ENCODE measurements around the gene SMARCC2.

SMARCC2 gene

DNA sequence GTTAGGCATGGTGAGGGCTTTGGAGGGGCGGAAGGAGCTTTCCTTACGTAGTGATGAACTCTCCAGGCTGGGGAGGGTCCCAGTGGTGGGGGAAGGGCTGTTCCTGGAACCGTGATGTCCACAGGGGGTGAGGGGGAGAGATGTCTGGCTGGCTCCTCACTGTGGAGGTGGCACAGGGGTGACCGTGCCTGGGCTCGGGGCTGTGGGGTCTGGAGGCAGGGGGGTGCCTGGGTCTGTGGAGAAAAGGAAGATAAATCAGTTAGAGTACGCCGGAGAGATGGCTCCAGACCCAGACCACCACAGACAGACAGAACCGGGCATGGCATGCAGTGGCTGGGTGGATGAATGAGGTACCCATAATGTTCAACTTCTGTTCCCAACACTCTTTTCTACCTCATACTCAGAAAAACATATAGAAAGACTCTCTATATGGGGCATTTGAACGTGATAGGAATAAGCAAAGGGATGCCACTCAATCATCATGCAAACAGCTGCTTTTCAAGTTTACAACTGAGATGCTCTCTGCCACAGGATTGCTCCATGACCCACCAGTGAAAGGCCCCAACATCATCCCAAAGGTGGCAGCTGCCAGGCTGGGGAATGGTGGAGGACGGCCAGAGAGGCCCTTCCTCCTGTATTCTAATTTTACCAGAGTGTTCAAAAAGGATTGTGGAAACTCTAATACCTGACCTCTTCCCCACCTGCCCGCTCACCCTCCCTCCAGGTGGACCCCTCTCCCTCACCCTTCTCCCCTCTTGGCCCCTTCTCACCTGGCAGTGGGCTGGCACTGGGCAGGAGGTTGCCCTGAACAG, 25.5 kb downstream of the SMARCC2 start:
- TF ChIP-seq, protein P1, sequence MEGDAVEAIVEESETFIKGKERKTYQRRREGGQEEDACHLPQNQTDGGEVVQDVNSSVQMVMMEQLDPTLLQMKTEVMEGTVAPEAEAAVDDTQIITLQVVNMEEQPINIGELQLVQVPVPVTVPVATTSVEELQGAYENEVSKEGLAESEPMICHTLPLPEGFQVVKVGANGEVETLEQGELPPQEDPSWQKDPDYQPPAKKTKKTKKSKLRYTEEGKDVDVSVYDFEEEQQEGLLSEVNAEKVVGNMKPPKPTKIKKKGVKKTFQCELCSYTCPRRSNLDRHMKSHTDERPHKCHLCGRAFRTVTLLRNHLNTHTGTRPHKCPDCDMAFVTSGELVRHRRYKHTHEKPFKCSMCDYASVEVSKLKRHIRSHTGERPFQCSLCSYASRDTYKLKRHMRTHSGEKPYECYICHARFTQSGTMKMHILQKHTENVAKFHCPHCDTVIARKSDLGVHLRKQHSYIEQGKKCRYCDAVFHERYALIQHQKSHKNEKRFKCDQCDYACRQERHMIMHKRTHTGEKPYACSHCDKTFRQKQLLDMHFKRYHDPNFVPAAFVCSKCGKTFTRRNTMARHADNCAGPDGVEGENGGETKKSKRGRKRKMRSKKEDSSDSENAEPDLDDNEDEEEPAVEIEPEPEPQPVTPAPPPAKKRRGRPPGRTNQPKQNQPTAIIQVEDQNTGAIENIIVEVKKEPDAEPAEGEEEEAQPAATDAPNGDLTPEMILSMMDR (IDR thresholded peaks at IDR 0.05; ENCODE audit: low read depth, low read length), result no peak
- no peak for DNase-seq (ENCODE audit: extremely low read depth, low read depth)

DNA sequence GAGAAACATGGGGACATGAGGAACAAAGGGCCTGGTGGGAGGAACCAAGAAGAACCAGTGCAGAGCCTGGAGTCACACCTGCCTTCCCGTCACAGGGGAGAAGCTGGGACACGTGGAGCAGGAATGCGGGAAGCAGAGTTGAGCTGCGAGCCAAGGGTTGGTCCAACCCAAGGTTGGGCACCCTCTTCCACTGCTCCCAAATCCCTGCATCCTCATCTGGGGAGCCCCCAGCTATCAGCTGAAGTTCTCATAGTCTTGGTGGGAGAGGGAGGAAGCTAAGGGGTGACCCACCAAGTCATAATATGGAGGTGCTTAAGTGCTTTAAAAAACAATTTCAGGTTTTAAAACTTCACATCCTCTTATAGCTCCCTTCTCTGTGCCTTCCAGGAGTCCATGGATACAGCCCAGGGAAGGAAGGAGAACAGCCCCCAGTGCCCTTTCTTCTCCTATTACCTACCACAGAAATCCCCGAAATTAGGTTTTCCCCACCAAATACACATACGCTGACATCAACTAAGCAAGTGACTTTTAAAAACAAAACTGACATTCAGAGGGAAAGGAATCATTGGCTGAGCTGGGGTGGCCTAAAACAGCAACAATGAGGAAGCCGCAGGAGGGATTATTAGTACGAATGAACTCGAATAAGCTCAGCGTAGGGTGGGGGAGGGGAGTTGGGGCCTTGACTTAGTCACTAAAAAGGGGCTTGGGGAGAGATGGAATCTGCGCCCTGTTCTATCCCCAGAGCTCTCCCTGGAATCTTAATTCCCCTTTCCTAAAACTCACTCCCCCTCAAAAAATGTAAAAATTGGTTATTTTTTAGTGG, 26.6 kb downstream of the SMARCC2 start:
- no peak for DNase-seq (ENCODE audit: extremely low read depth, low read depth)
- TF ChIP-seq, protein P1 (IDR thresholded peaks at IDR 0.05; ENCODE audit: low read depth, low read length), result no peak

DNA sequence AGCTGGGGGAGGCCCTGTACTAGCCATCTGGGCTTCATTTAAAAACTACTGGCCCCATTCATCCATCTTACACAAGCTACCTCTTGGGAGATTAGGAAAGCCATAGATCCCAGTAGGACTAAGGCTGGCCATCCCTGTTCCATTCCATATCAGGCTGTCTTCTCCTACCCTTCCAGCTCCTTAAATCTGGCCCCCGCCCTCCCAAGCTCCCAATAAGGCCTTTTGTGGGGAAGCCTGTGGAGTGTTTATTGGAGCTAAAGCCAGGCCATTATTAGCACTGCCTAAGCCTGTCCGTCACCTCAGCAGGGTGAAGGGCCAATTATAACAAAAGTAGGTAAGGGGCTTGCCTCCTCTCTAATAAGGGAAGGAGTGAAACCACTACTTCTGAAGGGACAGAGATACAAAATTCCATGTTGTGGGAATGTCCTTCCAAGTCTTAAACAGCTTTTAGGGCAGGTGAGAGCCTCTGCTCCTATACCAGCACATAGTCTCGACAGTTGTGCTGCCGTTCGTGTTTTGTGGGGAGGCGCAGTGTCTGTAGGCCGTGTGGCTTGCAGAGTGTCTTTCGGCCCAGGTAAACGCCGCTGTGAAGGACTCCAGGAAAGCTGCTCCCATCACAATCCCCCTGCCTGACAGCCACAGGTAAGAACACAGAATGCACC, 27.5 kb downstream of the SMARCC2 start:
- TF ChIP-seq, protein P1 (IDR thresholded peaks at IDR 0.05; ENCODE audit: low read depth, low read length), result no peak
- DNase-seq (ENCODE audit: extremely low read depth, low read depth), result no peak

DNA sequence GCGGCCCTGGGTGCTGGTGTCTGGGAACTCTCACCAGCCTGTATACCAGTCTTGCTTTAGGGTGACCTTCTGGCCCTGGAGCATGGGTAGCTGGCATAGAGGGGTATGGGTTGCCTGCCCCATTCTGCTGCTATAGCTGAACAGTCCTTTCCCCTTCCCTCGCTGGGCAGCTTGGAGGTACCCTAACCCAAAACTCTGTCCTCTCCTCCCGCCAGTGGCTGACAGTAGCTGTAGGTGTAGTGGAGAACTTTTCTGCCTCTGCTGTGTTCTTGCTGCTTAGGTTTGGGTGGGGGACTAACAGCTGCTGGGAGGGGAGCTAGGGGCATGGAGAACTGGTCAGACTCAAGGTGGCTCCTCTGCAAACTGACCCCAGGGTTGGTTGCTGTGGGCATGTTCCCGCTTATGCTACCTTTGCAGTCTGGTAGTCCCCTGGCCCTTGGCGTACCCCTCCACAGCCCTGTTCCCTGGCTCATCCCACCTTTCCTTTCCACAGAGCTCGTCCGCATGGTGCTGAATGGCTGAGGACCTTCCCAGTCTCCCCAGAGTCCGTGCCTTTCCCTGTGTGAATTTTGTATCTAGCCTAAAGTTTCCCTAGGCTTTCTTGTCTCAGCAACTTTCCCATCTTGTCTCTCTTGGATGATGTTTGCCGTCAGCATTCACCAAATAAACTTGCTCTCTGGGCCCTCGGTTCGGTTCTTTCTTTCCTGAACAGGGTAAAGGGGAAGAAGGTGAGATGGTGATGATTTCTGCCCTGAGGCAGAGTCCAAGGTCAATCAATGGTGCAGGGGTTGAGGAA, 28.2 kb downstream of the SMARCC2 start:
- TF ChIP-seq, protein P1 (IDR thresholded peaks at IDR 0.05; ENCODE audit: low read depth, low read length), result no peak
- DNase-seq (ENCODE audit: extremely low read depth, low read depth), result no peak

DNA sequence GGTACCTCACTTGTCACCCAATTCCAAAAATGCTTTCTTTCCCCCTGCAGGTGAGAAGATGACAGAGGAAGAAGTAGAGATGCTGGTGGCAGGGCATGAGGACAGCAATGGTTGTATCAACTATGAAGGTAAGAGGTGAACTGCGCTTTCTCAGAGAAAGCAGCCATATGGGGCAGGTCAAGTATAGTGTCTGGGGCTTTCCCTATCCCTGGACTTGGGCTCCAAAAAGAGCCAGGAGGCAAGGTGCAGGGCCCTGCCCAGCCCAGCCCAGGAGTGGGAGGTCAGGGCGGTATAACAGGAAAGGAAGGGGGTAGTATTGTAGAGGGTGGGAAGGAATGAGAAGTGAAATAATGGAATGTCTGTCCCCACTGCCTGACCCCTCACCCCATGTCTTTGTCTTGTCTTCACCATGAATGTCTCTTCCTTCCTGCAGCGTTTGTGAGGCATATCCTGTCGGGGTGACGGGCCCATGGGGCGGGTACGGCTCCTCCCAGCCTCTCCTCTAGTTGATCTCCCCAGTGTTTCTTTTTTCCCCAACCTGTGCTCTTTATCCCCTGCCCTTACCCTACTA, 29.0 kb downstream of the SMARCC2 start:
- no peak for DNase-seq (ENCODE audit: extremely low read depth, low read depth)
- TF ChIP-seq, protein P1 (IDR thresholded peaks at IDR 0.05; ENCODE audit: low read depth, low read length), result no peak

DNA sequence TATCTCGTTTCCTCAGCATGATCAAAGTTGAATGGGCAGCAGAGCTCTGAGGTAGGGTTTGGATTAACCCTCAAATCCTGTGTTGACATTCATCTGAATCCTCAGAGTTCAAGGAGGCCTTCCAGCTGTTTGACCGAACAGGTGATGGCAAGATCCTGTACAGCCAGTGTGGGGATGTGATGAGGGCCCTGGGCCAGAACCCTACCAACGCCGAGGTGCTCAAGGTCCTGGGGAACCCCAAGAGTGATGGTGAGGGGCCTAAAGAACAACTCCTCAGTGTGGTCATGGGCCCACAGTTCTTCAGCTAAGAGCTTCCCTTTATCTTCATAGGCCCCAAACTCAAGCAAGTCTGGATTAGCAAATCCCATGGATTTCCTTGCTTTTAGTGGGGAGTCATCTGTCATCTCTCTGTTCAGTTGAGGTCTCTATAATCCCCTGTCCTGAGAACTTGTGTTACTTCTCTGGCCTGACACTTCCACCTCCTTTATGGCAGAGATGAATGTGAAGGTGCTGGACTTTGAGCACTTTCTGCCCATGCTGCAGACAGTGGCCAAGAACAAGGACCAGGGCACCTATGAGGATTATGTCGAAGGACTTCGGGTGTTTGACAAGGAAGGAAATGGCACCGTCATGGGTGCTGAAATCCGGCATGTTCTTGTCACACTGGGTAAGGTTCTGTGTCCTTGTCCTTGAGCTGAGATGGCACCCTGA, 29.6 kb downstream of the SMARCC2 start:
- DNase-seq (ENCODE audit: extremely low read depth, low read depth), result no peak
- TF ChIP-seq, protein P1 (IDR thresholded peaks at IDR 0.05; ENCODE audit: low read depth, low read length), result no peak
